Neural crest cell (in vitro differentiated cells): ENCODE data around the gene MRGPRD. TPM values are rescaled to one million over a fixed set of nuclear protein-coding genes. Genes with fewer than 3 reads are reported as not detected.

ENCODE experiments used
- DNase-seq: peaks from one replicate; pipeline ENCODE4 v3.0.0; 2021; ENCODE audit warnings: low read depth, mixed read lengths, low spot score
- H3K27ac Mint-ChIP-seq: one replicate; pipeline ENCODE4 v1.8.0; 2021; ENCODE audit warnings: mild to moderate bottlenecking, mixed read lengths; ENCODE audit not compliant: unreplicated experiment
- H3K27me3 Mint-ChIP-seq: 2 replicates; pipeline ENCODE4 v1.8.0; 2021; ENCODE audit warnings: low read depth, mild to moderate bottlenecking, mixed read lengths
- H3K36me3 Mint-ChIP-seq: 2 replicates; pipeline ENCODE4 v1.8.0; 2021; ENCODE audit warnings: low read depth, mild to moderate bottlenecking, mixed read lengths
- H3K4me1 Mint-ChIP-seq: 2 replicates; pipeline ENCODE4 v1.8.0; 2021; ENCODE audit warnings: mixed read lengths
- H3K4me3 Mint-ChIP-seq: one replicate; pipeline ENCODE4 v1.8.0; 2021; ENCODE audit warnings: mild to moderate bottlenecking, mixed read lengths
- H3K9me3 Mint-ChIP-seq: 2 replicates; pipeline ENCODE4 v1.8.0; 2021; ENCODE audit warnings: mixed read lengths
- CTCF ChIP-seq: fragments of 200-600 bp; sonication (generic); conservative IDR thresholded peaks from 2 replicates; pipeline ENCODE4 v1.5.0; 2021; ENCODE audit warnings: antibody characterized with exemption, mild to moderate bottlenecking
- total RNA-seq: library from RNA; stranded (reverse); gene quantifications from 2 replicates; pipeline ENCODE4 v1.2.1, GENCODE V29; 2021

The MRGPRD gene
- total RNA-seq, 1 donor from 2014 or later, result not detected

GRCh38 chr11:68938816-68939582, 41.8 kb downstream of the MRGPRD start:
- peak overlapping the region; percentile 67 for H3K27ac Mint-ChIP-seq
- no peak for TF ChIP-seq CTCF

GRCh38 chr11:68938088-68938487, 42.7 kb downstream of the MRGPRD start:
- H3K9me3 Mint-ChIP-seq, result no peaks in the 10 kb centered on the region
- no peaks in the 10 kb centered on the region for H3K27me3 Mint-ChIP-seq
- DNase-seq, result no peak
- H3K27ac Mint-ChIP-seq, result no peak overlapping the region
- TF ChIP-seq CTCF, result no peak
- no peak overlapping the region for H3K4me3 Mint-ChIP-seq
- no peaks in the 10 kb centered on the region for H3K4me1 Mint-ChIP-seq
- no peaks in the 10 kb centered on the region for H3K36me3 Mint-ChIP-seq

More at GRCh38 chr11:68938816-68939582, 41.8 kb downstream of the MRGPRD start:
- no peaks in the 10 kb centered on the region for H3K4me1 Mint-ChIP-seq
- DNase-seq, result no peak
- H3K9me3 Mint-ChIP-seq, result no peaks in the 10 kb centered on the region
- H3K4me3 Mint-ChIP-seq, result no peak overlapping the region
- no peaks in the 10 kb centered on the region for H3K27me3 Mint-ChIP-seq
- no peaks in the 10 kb centered on the region for H3K36me3 Mint-ChIP-seq

- H3K36me3 Mint-ChIP-seq, result no peaks in the 10 kb centered on the region
- H3K9me3 Mint-ChIP-seq, result no peaks in the 10 kb centered on the region
- no peak overlapping the region for H3K4me3 Mint-ChIP-seq
- no peaks in the 10 kb centered on the region for H3K27me3 Mint-ChIP-seq
- no peaks in the 10 kb centered on the region for H3K4me1 Mint-ChIP-seq
- TF ChIP-seq CTCF, result no peak
- no peak for DNase-seq
- H3K27ac Mint-ChIP-seq, result no peak overlapping the region
These were observed 43.8 kb downstream of the MRGPRD start for GRCh38 chr11:68936676-68937620.

- Mint-ChIP-seq H3K9me3 (no peaks in the 10 kb centered on the region), H3K27ac (no peak overlapping the region), H3K36me3 (peaks cover 3% of the 10 kb centered on the region), H3K4me1 (no peaks in the 10 kb centered on the region), H3K4me3 (no peak overlapping the region), H3K27me3 (no peaks in the 10 kb centered on the region)
- no peak for DNase-seq
- no peak for TF ChIP-seq CTCF
These were observed 44.5 kb downstream of the MRGPRD start for GRCh38 chr11:68936358-68936636.

GRCh38 chr11:68935516-68936357, 45.0 kb downstream of the MRGPRD start:
- Mint-ChIP-seq H3K9me3 (no peaks in the 10 kb centered on the region), H3K4me3 (no peak overlapping the region), H3K27me3 (no peaks in the 10 kb centered on the region), H3K27ac (no peak overlapping the region), H3K36me3 (peaks cover 3% of the 10 kb centered on the region), H3K4me1 (no peaks in the 10 kb centered on the region)
- DNase-seq, result no peak
- no peak for TF ChIP-seq CTCF
